GM18502 (cell line): Measurements from ENCODE around the gene CD28.

Experiments
- ATAC-seq: cut with Tn5 transposase; IDR thresholded peaks from one replicate; pipeline ENCODE4 v1.9.1; 2021; ENCODE audit warnings: mild to moderate bottlenecking; ENCODE audit not compliant: unreplicated experiment, poor library complexity

Gene CD28

GRCh38 chr2:203706403-203706802 is at the start of gene CD28:
Gene CD28 (plus strand): TSS chr2:203706639. CDS start chr2:203706697, 58 bp downstream.
- ATAC-seq, result peak; percentile 99

- ATAC-seq, result peak; percentile 86
These were observed 46.9 kb upstream of the CD28 start for GRCh38 chr2:203659331-203660049.

GRCh38 chr2:203660465-203660864 is 46.0 kb upstream of the CD28 start:
- ATAC-seq, result no peak

- no peak for ATAC-seq
These were observed 45.0 kb upstream of the CD28 start for GRCh38 chr2:203661279-203661908.

GRCh38 chr2:203662487-203662886 is 44.0 kb upstream of the CD28 start:
- no peak for ATAC-seq

GRCh38 chr2:203662951-203663350 is 43.5 kb upstream of the CD28 start:
- no peak for ATAC-seq

- ATAC-seq, result no peak
These were observed 42.2 kb upstream of the CD28 start for GRCh38 chr2:203664029-203664755.

- ATAC-seq, result no peak
These were observed 38.6 kb upstream of the CD28 start for GRCh38 chr2:203667838-203668237.

- no peak for ATAC-seq
These were observed 36.6 kb upstream of the CD28 start for GRCh38 chr2:203669820-203670219.

GRCh38 chr2:203670939-203671338 is 35.5 kb upstream of the CD28 start:
- no peak for ATAC-seq

- no peak for ATAC-seq
These were observed 34.6 kb upstream of the CD28 start for GRCh38 chr2:203671876-203672275.

- ATAC-seq, result no peak
These were observed 33.6 kb upstream of the CD28 start for GRCh38 chr2:203672856-203673255.

- ATAC-seq, result peak; percentile 100
These were observed 32.5 kb upstream of the CD28 start for GRCh38 chr2:203673933-203674332.

- ATAC-seq, result no peak
These were observed 31.4 kb upstream of the CD28 start for GRCh38 chr2:203675086-203675485.

GRCh38 chr2:203678971-203679370 is 27.5 kb upstream of the CD28 start:
- no peak for ATAC-seq

- ATAC-seq, result no peak
These were observed 27.0 kb upstream of the CD28 start for GRCh38 chr2:203679401-203679800.

GRCh38 chr2:203681978-203682377 is 24.5 kb upstream of the CD28 start:
- ATAC-seq, result no peak

GRCh38 chr2:203682688-203683130 is 23.7 kb upstream of the CD28 start:
- ATAC-seq, result no peak

- no peak for ATAC-seq
These were observed 23.0 kb upstream of the CD28 start for GRCh38 chr2:203683421-203683820.

GRCh38 chr2:203683932-203684556 is 22.4 kb upstream of the CD28 start:
- peak; percentile 86 for ATAC-seq
